ENCODE measurements around the gene ARHGEF40.

DNA sequence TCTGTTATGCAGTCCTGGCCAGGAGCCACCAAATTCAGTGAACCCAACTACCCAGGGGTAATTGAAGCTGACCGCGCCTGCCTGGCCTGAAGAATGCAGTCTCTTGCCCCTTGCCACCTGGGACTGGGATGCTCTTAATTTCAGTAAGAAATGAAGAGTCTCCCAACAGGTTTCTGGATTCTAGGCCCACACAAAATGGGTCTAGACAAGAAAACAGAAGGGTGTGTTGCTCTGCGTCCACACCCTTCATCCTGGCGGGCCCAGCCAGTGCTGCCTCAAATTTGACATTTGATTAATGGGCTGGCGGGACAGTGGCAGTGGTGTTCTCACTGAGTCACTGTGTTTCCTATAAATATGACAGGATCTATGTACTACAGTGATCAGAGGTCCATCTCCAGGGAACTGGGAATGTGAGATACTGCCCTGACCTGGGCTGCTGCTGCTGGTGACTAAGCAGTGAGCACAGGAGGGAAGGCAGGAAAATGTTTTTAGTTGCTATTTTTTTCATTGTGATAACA lies 37.2 kb downstream of the ARHGEF40 start:
- TF ChIP-seq POLR2A (IDR thresholded peaks at IDR 0.05) (no peak), POLR2AphosphoS5 (IDR thresholded peaks at IDR 0.05) (no peak)
- TF ChIP-seq, protein P1, sequence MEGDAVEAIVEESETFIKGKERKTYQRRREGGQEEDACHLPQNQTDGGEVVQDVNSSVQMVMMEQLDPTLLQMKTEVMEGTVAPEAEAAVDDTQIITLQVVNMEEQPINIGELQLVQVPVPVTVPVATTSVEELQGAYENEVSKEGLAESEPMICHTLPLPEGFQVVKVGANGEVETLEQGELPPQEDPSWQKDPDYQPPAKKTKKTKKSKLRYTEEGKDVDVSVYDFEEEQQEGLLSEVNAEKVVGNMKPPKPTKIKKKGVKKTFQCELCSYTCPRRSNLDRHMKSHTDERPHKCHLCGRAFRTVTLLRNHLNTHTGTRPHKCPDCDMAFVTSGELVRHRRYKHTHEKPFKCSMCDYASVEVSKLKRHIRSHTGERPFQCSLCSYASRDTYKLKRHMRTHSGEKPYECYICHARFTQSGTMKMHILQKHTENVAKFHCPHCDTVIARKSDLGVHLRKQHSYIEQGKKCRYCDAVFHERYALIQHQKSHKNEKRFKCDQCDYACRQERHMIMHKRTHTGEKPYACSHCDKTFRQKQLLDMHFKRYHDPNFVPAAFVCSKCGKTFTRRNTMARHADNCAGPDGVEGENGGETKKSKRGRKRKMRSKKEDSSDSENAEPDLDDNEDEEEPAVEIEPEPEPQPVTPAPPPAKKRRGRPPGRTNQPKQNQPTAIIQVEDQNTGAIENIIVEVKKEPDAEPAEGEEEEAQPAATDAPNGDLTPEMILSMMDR (IDR thresholded peaks at IDR 0.05) = no peak
